ENCODE data around the gene DVL2.

DNA sequence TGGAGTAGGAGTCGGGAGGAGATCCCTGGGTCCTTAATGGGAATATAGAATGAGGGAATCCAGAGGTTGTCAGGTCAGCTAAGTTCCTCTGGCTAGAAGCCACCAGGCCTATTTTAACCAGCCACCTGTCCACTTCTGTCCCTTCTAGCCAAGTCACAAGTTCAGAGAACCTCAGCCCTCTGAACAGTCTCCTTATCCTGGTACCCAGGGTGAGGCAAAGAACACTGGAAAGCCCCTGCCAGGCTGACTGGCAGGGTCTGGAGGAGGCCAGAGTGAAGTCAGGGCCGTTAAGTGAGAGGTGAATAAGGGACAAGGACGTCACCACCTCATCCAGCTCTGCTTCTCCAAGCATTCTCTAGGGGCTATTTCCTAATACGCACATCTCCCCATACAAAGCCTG, 14.5 kb upstream of the DVL2 start:
- TF ChIP-seq GATA2 (IDR thresholded peaks at IDR 0.05; ENCODE audit: low read depth, low read length) = no peak
- no peak for TF ChIP-seq GATA3 (IDR thresholded peaks at IDR 0.05; ENCODE audit: low read depth, low read length)
